Fibroblast of pulmonary artery (primary cell): ENCODE data around the gene CARNS1.
A peak's percentile ranks its signal among the peaks of the same experiment; 100 is the strongest.

Experiments used
- DNase-seq: peaks from one replicate; pipeline ENCODE4 v3.0.0-alpha.2; 2010; ENCODE audit warnings: low read depth
- H3K4me3 ChIP-seq: replicated peaks from 2 replicates; pipeline ENCODE4 v1.5.1; 2011; ENCODE audit warnings: low read depth, mild to moderate bottlenecking, control low read depth, low read length, moderate library complexity
- CTCF ChIP-seq: IDR thresholded peaks from 2 replicates; pipeline ENCODE4 v1.5.1; 2011; ENCODE audit warnings: mild to moderate bottlenecking, control low read depth, low read length, inconsistent platforms; ENCODE audit errors: missing control alignments

CARNS1 gene

DNA sequence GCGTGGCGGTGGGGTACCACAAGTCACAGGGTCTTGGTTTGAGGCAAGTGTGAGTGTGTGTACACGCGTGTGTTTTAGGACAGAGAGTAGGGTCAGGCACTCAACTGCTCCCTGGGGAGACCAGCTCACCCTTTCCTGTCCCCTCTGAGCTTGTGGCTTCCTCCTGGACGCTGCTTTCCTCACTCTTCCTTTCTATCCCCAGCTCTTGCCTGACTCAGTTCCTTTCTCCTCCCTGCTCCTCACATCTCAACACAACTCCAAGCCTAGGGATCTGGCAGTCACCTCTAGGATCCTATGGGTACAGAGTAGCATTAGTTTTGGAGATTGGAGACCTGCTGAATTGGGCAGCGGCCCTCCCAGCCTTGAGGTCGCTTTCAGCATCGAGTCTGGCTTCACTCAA lies 46.2 kb upstream of the CARNS1 start:
- no peak for TF ChIP-seq CTCF
- no peak overlapping the region for H3K4me3 ChIP-seq

DNA sequence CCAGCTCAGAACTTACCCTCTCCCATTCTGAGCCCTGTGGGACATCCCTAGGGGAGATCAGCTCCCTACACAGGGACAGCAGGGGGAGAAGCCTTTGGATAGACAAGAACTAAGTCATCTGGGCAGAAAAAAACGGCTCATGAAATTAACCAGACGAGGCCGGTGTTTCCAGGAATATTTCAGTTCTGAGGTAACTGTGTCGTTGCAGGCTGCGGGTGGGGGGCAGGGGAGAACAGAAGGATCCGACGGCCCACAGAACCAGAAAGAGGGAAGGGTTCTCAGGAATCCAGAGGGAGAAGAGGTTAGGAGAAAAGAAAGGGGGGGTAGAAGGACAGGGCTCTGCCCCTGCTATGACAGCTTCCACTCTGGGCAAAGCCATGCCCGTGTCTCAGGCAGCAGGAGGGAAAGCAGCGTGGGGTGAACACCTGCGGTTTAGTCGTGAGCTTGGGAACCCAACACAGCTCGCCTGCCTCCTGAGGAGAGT lies 45.6 kb upstream of the CARNS1 start:
- DNase-seq = peak; percentile 42
- no peak overlapping the region for H3K4me3 ChIP-seq
- TF ChIP-seq CTCF = no peak

More for the DNA sequence above, 46.2 kb upstream of the CARNS1 start:
- DNase-seq = no peak

GRCh38 chr11:67370351-67371076 lies 45.0 kb upstream of the CARNS1 start:
- DNase-seq = peak; percentile 55
- no peak for TF ChIP-seq CTCF
- H3K4me3 ChIP-seq = peak overlapping the region; percentile 64

GRCh38 chr11:67371189-67371910 lies 44.1 kb upstream of the CARNS1 start:
- DNase-seq = peak; percentile 61
- peak overlapping the region; percentile 64 for H3K4me3 ChIP-seq
- TF ChIP-seq CTCF = peak; percentile 53

GRCh38 chr11:67371911-67372320 lies 43.6 kb upstream of the CARNS1 start:
- H3K4me3 ChIP-seq = peak overlapping the region; percentile 64
- DNase-seq = no peak
- no peak for TF ChIP-seq CTCF

- H3K4me3 ChIP-seq = peak overlapping the region; percentile 64
- no peak for DNase-seq
- no peak for TF ChIP-seq CTCF
Observed at GRCh38 chr11:67372321-67372992, 43.0 kb upstream of the CARNS1 start.
